HEK293 (cell line): ENCODE measurements around the gene MARCHF10.

ENCODE experiments used
- CTCF ChIA-PET: fragments of 350-600 bp; formaldehyde crosslinking; extraction: SDS; loops from one replicate; lab custom pipeline; 2021; ENCODE audit warnings: antibody characterized with exemption; lab: Yijun Ruan, JAX
- POLR2A ChIA-PET: fragments of 300-600 bp; formaldehyde crosslinking; extraction: SDS; loops from one replicate; lab custom pipeline; 2020; ENCODE audit warnings: antibody characterized with exemption, inconsistent platforms; lab: Yijun Ruan, JAX
- H3K27ac ChIP-seq: fragments of 200-500 bp; sonication (Bioruptor generic); 2 replicates; pipeline ENCODE4 v1.5.1; 2014; ENCODE audit warnings: low read depth, low read length, control low read depth, inconsistent platforms; ENCODE audit errors: extremely low read depth
- H3K36me3 ChIP-seq, 2 experiments: fragments of 200-500 bp in 1 of 2; sonication (Bioruptor generic) in 1 of 2; 1 replicate in 1 of 2; 2 replicates in 1 of 2; pipeline ENCODE4 v1.5.1; 2014 to 2017; ENCODE audit warnings: inconsistent platforms in 2 of 2, low read length in 2 of 2; ENCODE audit not compliant: control insufficient read depth in 2 of 2, insufficient read depth in 1 of 2
- H3K4me1 ChIP-seq: fragments of 200-500 bp; sonication (Bioruptor generic); 2 replicates; pipeline ENCODE4 v1.5.1; 2014; ENCODE audit warnings: mild to moderate bottlenecking, low read length, inconsistent platforms; ENCODE audit not compliant: control insufficient read depth, insufficient read depth
- H3K4me3 ChIP-seq: 2 replicates; pipeline ENCODE4 v1.5.1; 2011; ENCODE audit warnings: low read depth, mild to moderate bottlenecking, control low read depth, low read length, moderate library complexity
- H3K9me3 ChIP-seq: fragments of 200-500 bp; sonication (Bioruptor generic); 2 replicates; pipeline ENCODE4 v1.5.1; 2014; ENCODE audit warnings: low read depth, low read length, inconsistent platforms; ENCODE audit not compliant: control insufficient read depth, insufficient read depth
- GFI1B ChIP-seq: fragments of 450-650 bp; formaldehyde crosslinking; IDR thresholded peaks from 2 replicates; pipeline ENCODE4 v1.5.1; 2016; ENCODE audit warnings: missing biosample characterization, missing genetic modification characterization
- HOXA7 ChIP-seq: sonication (generic); formaldehyde crosslinking; IDR thresholded peaks from 2 replicates; pipeline ENCODE4 v1.8.1; 2022; ENCODE audit warnings: missing genetic modification reagents, borderline replicate concordance
- PATZ1 ChIP-seq: fragments of 450-650 bp; formaldehyde crosslinking; IDR thresholded peaks from 2 replicates; pipeline ENCODE4 v1.5.1; 2016; ENCODE audit warnings: missing biosample characterization, missing genetic modification characterization
- ZIC2 ChIP-seq: fragments of 450-650 bp; formaldehyde crosslinking; IDR thresholded peaks from 2 replicates; pipeline ENCODE4 v1.5.1; 2016; ENCODE audit warnings: missing biosample characterization, missing genetic modification characterization
- ZNF138 ChIP-seq: fragments of 450-650 bp; formaldehyde crosslinking; IDR thresholded peaks from 2 replicates; pipeline ENCODE4 v1.5.1; 2016; ENCODE audit warnings: missing biosample characterization, missing genetic modification characterization, borderline replicate concordance
- ZNF175 ChIP-seq: fragments of 450-650 bp; formaldehyde crosslinking; IDR thresholded peaks from 2 replicates; pipeline ENCODE4 v1.5.1; 2016; ENCODE audit warnings: missing biosample characterization, missing genetic modification characterization
- ZNF221 ChIP-seq: fragments of 450-650 bp; formaldehyde crosslinking; IDR thresholded peaks from 2 replicates; pipeline ENCODE4 v1.5.1; 2017; ENCODE audit warnings: missing biosample characterization, missing genetic modification characterization, borderline replicate concordance
- ZNF558 ChIP-seq: fragments of 450-650 bp; formaldehyde crosslinking; IDR thresholded peaks from 2 replicates; pipeline ENCODE4 v1.5.1; 2016; ENCODE audit warnings: missing biosample characterization, missing genetic modification characterization
- ZNF621 ChIP-seq: fragments of 450-650 bp; formaldehyde crosslinking; IDR thresholded peaks from 2 replicates; pipeline ENCODE4 v1.5.1; 2017; ENCODE audit warnings: missing biosample characterization, missing genetic modification characterization
- ZNF654 ChIP-seq: fragments of 450-650 bp; formaldehyde crosslinking; IDR thresholded peaks from 2 replicates; pipeline ENCODE4 v1.5.1; 2016; ENCODE audit warnings: low read depth, missing biosample characterization, missing genetic modification characterization
- ZNF658 ChIP-seq: fragments of 450-650 bp; formaldehyde crosslinking; IDR thresholded peaks from 2 replicates; pipeline ENCODE4; 2016; ENCODE audit warnings: missing biosample characterization, missing genetic modification characterization
- ZNF791 ChIP-seq: fragments of 450-650 bp; formaldehyde crosslinking; IDR thresholded peaks from 2 replicates; pipeline ENCODE4 v1.5.1; 2016; ENCODE audit warnings: missing biosample characterization, missing genetic modification characterization
- ZSCAN18 ChIP-seq: fragments of 450-650 bp; formaldehyde crosslinking; IDR thresholded peaks from 2 replicates; pipeline ENCODE4 v1.5.1; 2016; ENCODE audit warnings: missing biosample characterization, missing genetic modification characterization
- TF ChIP-seq, protein P1 (sequence below): fragments of 450-650 bp; formaldehyde crosslinking; conservative IDR thresholded peaks from 2 replicates; pipeline ENCODE4 v1.5.1; 2016; ENCODE audit warnings: low read depth, missing biosample characterization, missing genetic modification characterization
- TF ChIP-seq, protein P2 (sequence below): fragments of 450-650 bp; IDR thresholded peaks from 2 replicates; pipeline ENCODE4 v1.5.1; 2018; ENCODE audit warnings: missing biosample characterization, mild to moderate bottlenecking, missing genetic modification characterization

MARCHF10 gene

DNA sequence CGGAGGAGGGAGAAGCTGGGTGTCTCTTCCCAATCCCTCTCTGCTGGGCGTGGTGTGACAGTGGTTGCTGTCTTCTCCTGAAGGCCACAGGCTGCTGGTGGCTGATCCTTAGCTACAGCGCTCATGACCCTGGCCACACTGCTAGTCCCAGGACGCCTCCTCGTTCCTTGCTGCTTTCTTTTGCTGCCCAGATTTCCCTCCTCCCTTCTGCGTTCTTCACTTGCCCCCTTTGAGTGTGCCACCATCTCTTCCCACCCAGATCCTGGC, 90.6 kb downstream of the MARCHF10 start (continued):
- TF ChIP-seq, protein P1, sequence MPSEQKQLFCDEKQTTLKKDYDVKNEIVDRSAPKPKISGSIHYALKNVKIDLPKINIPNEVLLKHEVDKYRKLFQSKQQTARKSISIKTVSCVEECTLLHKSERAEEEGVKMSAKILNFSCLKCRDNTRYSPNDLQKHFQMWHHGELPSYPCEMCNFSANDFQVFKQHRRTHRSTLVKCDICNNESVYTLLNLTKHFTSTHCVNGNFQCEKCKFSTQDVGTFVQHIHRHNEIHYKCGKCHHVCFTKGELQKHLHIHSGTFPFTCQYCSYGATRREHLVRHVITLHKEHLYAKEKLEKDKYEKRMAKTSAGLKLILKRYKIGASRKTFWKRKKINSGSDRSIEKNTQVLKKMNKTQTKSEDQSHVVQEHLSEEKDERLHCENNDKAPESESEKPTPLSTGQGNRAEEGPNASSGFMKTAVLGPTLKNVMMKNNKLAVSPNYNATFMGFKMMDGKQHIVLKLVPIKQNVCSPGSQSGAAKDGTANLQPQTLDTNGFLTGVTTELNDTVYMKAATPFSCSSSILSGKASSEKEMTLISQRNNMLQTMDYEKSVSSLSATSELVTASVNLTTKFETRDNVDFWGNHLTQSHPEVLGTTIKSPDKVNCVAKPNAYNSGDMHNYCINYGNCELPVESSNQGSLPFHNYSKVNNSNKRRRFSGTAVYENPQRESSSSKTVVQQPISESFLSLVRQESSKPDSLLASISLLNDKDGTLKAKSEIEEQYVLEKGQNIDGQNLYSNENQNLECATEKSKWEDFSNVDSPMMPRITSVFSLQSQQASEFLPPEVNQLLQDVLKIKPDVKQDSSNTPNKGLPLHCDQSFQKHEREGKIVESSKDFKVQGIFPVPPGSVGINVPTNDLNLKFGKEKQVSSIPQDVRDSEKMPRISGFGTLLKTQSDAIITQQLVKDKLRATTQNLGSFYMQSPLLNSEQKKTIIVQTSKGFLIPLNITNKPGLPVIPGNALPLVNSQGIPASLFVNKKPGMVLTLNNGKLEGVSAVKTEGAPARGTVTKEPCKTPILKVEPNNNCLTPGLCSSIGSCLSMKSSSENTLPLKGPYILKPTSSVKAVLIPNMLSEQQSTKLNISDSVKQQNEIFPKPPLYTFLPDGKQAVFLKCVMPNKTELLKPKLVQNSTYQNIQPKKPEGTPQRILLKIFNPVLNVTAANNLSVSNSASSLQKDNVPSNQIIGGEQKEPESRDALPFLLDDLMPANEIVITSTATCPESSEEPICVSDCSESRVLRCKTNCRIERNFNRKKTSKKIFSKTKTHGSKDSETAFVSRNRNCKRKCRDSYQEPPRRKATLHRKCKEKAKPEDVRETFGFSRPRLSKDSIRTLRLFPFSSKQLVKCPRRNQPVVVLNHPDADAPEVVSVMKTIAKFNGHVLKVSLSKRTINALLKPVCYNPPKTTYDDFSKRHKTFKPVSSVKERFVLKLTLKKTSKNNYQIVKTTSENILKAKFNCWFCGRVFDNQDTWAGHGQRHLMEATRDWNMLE (tag by site-specific recombination), result no peak
- TF ChIP-seq ZNF621 (tag by site-specific recombination) (no peak), ZNF175 (tag by site-specific recombination) (no peak), ZNF658 (tag by site-specific recombination) (no peak), ZNF791 (tag by site-specific recombination) (no peak), ZSCAN18 (no peak), PATZ1 (no peak), ZNF558 (tag by site-specific recombination) (no peak), HOXA7 (CRISPR knock-in tag) (no peak), GFI1B (tag by site-specific recombination) (no peak), ZNF654 (tag by site-specific recombination) (no peak), ZNF221 (tag by site-specific recombination) (no peak)
- TF ChIP-seq, protein P2, sequence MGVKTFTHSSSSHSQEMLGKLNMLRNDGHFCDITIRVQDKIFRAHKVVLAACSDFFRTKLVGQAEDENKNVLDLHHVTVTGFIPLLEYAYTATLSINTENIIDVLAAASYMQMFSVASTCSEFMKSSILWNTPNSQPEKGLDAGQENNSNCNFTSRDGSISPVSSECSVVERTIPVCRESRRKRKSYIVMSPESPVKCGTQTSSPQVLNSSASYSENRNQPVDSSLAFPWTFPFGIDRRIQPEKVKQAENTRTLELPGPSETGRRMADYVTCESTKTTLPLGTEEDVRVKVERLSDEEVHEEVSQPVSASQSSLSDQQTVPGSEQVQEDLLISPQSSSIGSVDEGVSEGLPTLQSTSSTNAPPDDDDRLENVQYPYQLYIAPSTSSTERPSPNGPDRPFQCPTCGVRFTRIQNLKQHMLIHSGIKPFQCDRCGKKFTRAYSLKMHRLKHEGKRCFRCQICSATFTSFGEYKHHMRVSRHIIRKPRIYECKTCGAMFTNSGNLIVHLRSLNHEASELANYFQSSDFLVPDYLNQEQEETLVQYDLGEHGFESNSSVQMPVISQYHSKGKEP (tag by site-specific recombination), result no peak
- TF ChIP-seq, all 188 proteins: peak for 0

DNA sequence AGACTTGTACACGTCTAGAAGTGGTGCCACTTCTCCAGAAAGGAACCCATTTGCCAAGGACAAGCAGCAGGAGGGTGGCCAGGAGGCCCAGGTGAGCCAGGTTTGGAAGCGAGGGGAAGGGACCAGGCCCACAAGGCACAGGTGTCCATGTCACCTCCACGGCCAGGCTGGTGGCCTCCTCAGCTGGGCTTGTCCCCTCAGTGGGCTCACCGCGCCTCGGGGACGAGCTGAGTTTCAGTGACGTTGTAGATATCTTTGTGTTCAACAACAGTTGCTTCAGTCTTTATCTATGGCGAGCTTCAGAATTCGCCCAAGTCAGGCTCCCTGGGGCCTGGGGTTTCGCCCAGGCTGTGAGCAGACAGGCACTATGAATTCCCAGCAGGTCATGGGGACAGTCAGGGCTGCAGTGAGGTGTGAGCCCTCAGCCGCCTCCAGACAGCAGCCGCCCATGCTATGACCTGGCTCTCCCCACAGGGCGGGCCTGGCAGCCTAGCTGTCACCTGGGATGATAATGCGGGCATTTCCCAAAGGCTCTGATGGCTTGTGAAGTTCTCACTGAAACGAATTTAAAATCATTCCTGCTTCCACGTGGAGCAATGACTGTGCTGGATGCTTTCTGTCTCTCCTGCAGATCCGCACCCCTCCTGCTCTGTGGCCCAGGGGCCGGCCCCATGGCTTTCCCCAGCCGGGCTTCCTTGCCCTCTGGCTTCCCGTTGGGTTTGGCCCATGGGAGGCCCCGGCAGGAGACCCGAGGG, 91.1 kb downstream of the MARCHF10 start:
- no peak overlapping the region for H3K4me3 ChIP-seq
- H3K9me3 ChIP-seq, result no peaks in the 10 kb centered on the region
- no peak for TF ChIP-seq ZNF138 (tag by site-specific recombination)
- TF ChIP-seq ZIC2, result peak; percentile 37
- no peak overlapping the region for H3K27ac ChIP-seq
- H3K4me1 ChIP-seq, result no peaks in the 10 kb centered on the region
- CTCF ChIA-PET, result interaction anchor here (0.5 kb wide), 1 partner anchor 258 kb away, joined by 3 read pairs; no protein-coding TSS in a partner anchor
- no peaks in the 10 kb centered on the region for H3K36me3 ChIP-seq
- POLR2A ChIA-PET, result no interaction called here
